ENCODE results near the gene FBXL16. TPM values are rescaled to one million over a fixed set of nuclear protein-coding genes. Genes with fewer than 3 reads are reported as not detected.

The FBXL16 gene
- polyA plus RNA-seq, 1 donor (not counting 4 experiments of a cell fraction or from before 2014, with no cell fraction given) = 0.81 TPM

DNA sequence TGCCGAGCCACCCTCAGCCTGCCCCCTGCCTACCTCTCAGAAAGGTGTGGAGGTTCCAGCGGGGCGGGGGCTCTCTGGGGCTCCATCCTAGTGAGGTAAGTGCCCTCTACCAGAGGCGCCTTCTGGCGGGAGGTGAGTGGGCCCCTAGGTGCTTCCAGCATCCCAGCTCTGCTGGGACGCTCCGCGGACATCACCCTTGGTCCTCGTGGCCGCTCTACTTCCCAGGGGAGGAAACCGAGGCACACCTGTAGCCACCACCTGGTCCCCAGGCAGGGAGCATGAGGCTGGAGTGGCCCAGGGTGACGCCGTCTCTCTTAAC is 62.6 kb downstream of the FBXL16 start:
- DNase-seq (ENCODE audit: low read depth, low spot score) (no peak), FAIRE-seq (no peak)
- H3K79me2 ChIP-seq (ENCODE audit: control insufficient read depth, insufficient read depth, low read length) = peaks cover 2% of the 10 kb centered on the region
- dilution Hi-C loops (cut with MboI; ENCODE audit: extremely low pct_ligation_motif_present, low sequenced_read_pairs) = no loop called here
- H3K9me1 ChIP-seq (ENCODE audit: control insufficient read depth, extremely low read depth, insufficient read depth, low read length) = peaks cover 2% of the 10 kb centered on the region
- H3K27ac ChIP-seq (ENCODE audit: control insufficient read depth, insufficient read depth, low read length) = no peak overlapping the region
- peaks cover 5% of the 10 kb centered on the region for H3K4me1 ChIP-seq (ENCODE audit: control insufficient read depth, extremely low read depth, insufficient read depth, low read length)
- no peak overlapping the region for H2AFZ ChIP-seq (ENCODE audit: control insufficient read depth, low read length)
- H3K4me2 ChIP-seq (ENCODE audit: control insufficient read depth, extremely low read depth, insufficient read depth, low read depth, low read length) = peak overlapping the region; percentile 80
- no peaks in the 10 kb centered on the region for H3K36me3 ChIP-seq (ENCODE audit: control insufficient read depth in 2 of 2, extremely low read depth in 1 of 2, insufficient read depth in 2 of 2, low read length in 2 of 2)
- no peaks in the 10 kb centered on the region for H3K27me3 ChIP-seq (ENCODE audit: control insufficient read depth, extremely low read depth, insufficient read depth, low read length)
- H3K4me3 ChIP-seq (ENCODE audit: control insufficient read depth in 2 of 3, extremely low read depth in 1 of 3, insufficient read depth in 2 of 3, low read depth in 1 of 3, low read length in 3 of 3) = peak overlapping the region; percentile 53 to 69 (median 65)
- TF ChIP-seq CTCF (optimal IDR thresholded peaks at IDR 0.05 in 1 of 3, IDR thresholded peaks at IDR 0.05 in 1 of 3, conservative IDR thresholded peaks at IDR 0.05 in 1 of 3; ENCODE audit: extremely low read depth in 1 of 3, insufficient read depth in 2 of 3, low read length in 3 of 3) = no peak
- no peak for TF ChIP-seq EZH2 (IDR thresholded peaks at IDR 0.05; ENCODE audit: low read length)
- no peaks in the 10 kb centered on the region for H3K9me3 ChIP-seq (ENCODE audit: control insufficient read depth, low read depth, low read length)
- peak overlapping the region; percentile 67 for H3K9ac ChIP-seq (ENCODE audit: control insufficient read depth, extremely low read depth, insufficient read depth, low read length)
- H4K20me1 ChIP-seq (ENCODE audit: control insufficient read depth, extremely low read depth, insufficient read depth, low read length) = no peaks in the 10 kb centered on the region

Other genes starting within 250 kb of the FBXL16 start
- gene CAPN15, start 178.1 kb downstream of the FBXL16 start, polyA plus RNA-seq = 7.9 to 15.1 TPM (median 10.7 TPM) in 3 replicates
- not detected in 3 replicates for gene PRR35, start 145.4 kb downstream of the FBXL16 start, polyA plus RNA-seq
- gene NHLRC4, start 138.8 kb downstream of the FBXL16 start, polyA plus RNA-seq = 0.09 to 0.22 TPM (median 0.10 TPM) in 3 replicates
- gene PIGQ, start 135.8 kb downstream of the FBXL16 start, polyA plus RNA-seq = 11.2 to 23.3 TPM (median 16.7 TPM) in 3 replicates
- gene RAB40C, start 115.7 kb downstream of the FBXL16 start, polyA plus RNA-seq = 4.0 to 12.3 TPM (median 4.2 TPM) in 3 replicates
- gene WFIKKN1, start 74.8 kb downstream of the FBXL16 start, polyA plus RNA-seq = 0.01 to 0.04 TPM in 2 of 3 replicates, not detected in the other
- 46.9 to 65.8 TPM (median 49.4 TPM) in 3 replicates for gene METTL26, start 69.5 kb downstream of the FBXL16 start, polyA plus RNA-seq
- 5.9 to 14.5 TPM (median 8.1 TPM) in 3 replicates for gene MCRIP2, start 64.0 kb downstream of the FBXL16 start, polyA plus RNA-seq
- 5.9 to 9.2 TPM (median 8.2 TPM) in 3 replicates for gene WDR90, start 56.4 kb downstream of the FBXL16 start, polyA plus RNA-seq
- 58.7 to 97.0 TPM (median 61.7 TPM) in 3 replicates for gene RHOT2, start 37.7 kb downstream of the FBXL16 start, polyA plus RNA-seq
- gene RHBDL1, start 30.1 kb downstream of the FBXL16 start, polyA plus RNA-seq = 0.58 to 2.7 TPM (median 0.71 TPM) in 3 replicates
- 124 to 153 TPM (median 144 TPM) in 3 replicates for gene STUB1, start 25.4 kb downstream of the FBXL16 start, polyA plus RNA-seq
- 17.8 to 29.7 TPM (median 20.1 TPM) in 3 replicates for gene JMJD8, start 21.5 kb downstream of the FBXL16 start, polyA plus RNA-seq
- 1.2 to 2.7 TPM (median 2.1 TPM) in 3 replicates for gene WDR24, start 15.4 kb downstream of the FBXL16 start, polyA plus RNA-seq
- gene METRN, start 9.3 kb upstream of the FBXL16 start, polyA plus RNA-seq = 27.1 to 171 TPM (median 42.1 TPM) in 3 replicates
- gene ANTKMT, start 15.3 kb upstream of the FBXL16 start, polyA plus RNA-seq = 5.6 to 13.7 TPM (median 8.2 TPM) in 3 replicates
- gene CCDC78, start 20.6 kb upstream of the FBXL16 start, polyA plus RNA-seq = 2.0 to 4.1 TPM (median 2.5 TPM) in 3 replicates
- 6.8 to 30.7 TPM (median 8.0 TPM) in 3 replicates for gene HAGHL, start 21.3 kb upstream of the FBXL16 start, polyA plus RNA-seq
- 20.1 to 31.8 TPM (median 24.9 TPM) in 3 replicates for gene CIAO3, start 35.2 kb upstream of the FBXL16 start, polyA plus RNA-seq
- 8.5 to 12.7 TPM (median 11.7 TPM) in 3 replicates for gene MSLN, start 54.9 kb upstream of the FBXL16 start, polyA plus RNA-seq
- 11.9 to 30.3 TPM (median 19.3 TPM) in 3 replicates for gene RPUSD1, start 82.6 kb upstream of the FBXL16 start, polyA plus RNA-seq
- gene CHTF18, start 82.8 kb upstream of the FBXL16 start, polyA plus RNA-seq = 5.7 to 6.7 TPM (median 5.7 TPM) in 3 replicates
- not detected in 3 replicates for gene GNG13, start 94.9 kb upstream of the FBXL16 start, polyA plus RNA-seq

Measured in keratinocyte (primary cell).